Keratinocyte (primary cell): ENCODE data around the gene POLD3. TPM values are rescaled to one million over a fixed set of nuclear protein-coding genes. Genes with fewer than 3 reads are reported as not detected.

ENCODE experiments used
- DNase-seq: peaks from one replicate; pipeline ENCODE4 v3.0.0-alpha.2; 2011; ENCODE audit warnings: low read depth, missing footprints, low spot score
- FAIRE-seq: peaks from 2 replicates; lab custom pipeline; 2011; peaks lifted over from hg19 to GRCh38; lab: Jason Lieb, UNC
- H2AFZ ChIP-seq: 2 replicates; pipeline ENCODE4 v1.6.0; 2012; ENCODE audit warnings: low read length, control low read depth, inconsistent platforms; ENCODE audit not compliant: control insufficient read depth
- H3K27ac ChIP-seq: 2 replicates; pipeline ENCODE4 v1.5.1; 2011; ENCODE audit warnings: low read length; ENCODE audit not compliant: control insufficient read depth, insufficient read depth
- H3K27me3 ChIP-seq: 3 replicates; pipeline ENCODE4 v1.6.0; 2011; ENCODE audit warnings: low read length; ENCODE audit not compliant: control insufficient read depth, insufficient read depth; ENCODE audit errors: extremely low read depth
- H3K36me3 ChIP-seq, 2 experiments: 2 replicates in 1 of 2; 3 replicates in 1 of 2; pipeline ENCODE4 v1.5.1; 2011; ENCODE audit warnings: low read length in 2 of 2, mild to moderate bottlenecking in 1 of 2; ENCODE audit not compliant: control insufficient read depth in 2 of 2, insufficient read depth in 2 of 2; ENCODE audit errors: extremely low read depth in 1 of 2
- H3K4me1 ChIP-seq: 3 replicates; pipeline ENCODE4 v1.5.1; 2011; ENCODE audit warnings: low read length; ENCODE audit not compliant: control insufficient read depth, insufficient read depth; ENCODE audit errors: extremely low read depth
- H3K4me2 ChIP-seq: 3 replicates; pipeline ENCODE4 v1.6.0; 2011; ENCODE audit warnings: low read depth, low read length; ENCODE audit not compliant: control insufficient read depth, insufficient read depth; ENCODE audit errors: extremely low read depth
- H3K4me3 ChIP-seq, 3 experiments: fragments of 200-600 bp in 1 of 3; sonication (generic) in 1 of 3; 2 replicates in 2 of 3; 3 replicates in 1 of 3; pipeline ENCODE4 v1.5.1; 2011 to 2016; ENCODE audit warnings: low read length in 3 of 3, mild to moderate bottlenecking in 3 of 3, control low read depth in 2 of 3, inconsistent platforms in 1 of 3, low read depth in 1 of 3, mixed read lengths in 1 of 3, mixed run types in 1 of 3, moderate library complexity in 1 of 3; ENCODE audit not compliant: control insufficient read depth in 2 of 3, insufficient read depth in 2 of 3; ENCODE audit errors: extremely low read depth in 1 of 3
- H3K79me2 ChIP-seq: 2 replicates; pipeline ENCODE4 v1.6.0; 2012; ENCODE audit warnings: low read length; ENCODE audit not compliant: control insufficient read depth, insufficient read depth
- H3K9ac ChIP-seq: 3 replicates; pipeline ENCODE4 v1.6.0; 2011; ENCODE audit warnings: low read length; ENCODE audit not compliant: control insufficient read depth, insufficient read depth; ENCODE audit errors: extremely low read depth
- H3K9me1 ChIP-seq: 3 replicates; pipeline ENCODE4 v1.6.0; 2011; ENCODE audit warnings: low read length; ENCODE audit not compliant: control insufficient read depth, insufficient read depth; ENCODE audit errors: extremely low read depth
- H3K9me3 ChIP-seq: 2 replicates; pipeline ENCODE4 v1.5.1; 2012; ENCODE audit warnings: low read depth, low read length; ENCODE audit not compliant: control insufficient read depth
- H4K20me1 ChIP-seq: 3 replicates; pipeline ENCODE4 v1.6.0; 2011; ENCODE audit warnings: low read length; ENCODE audit not compliant: control insufficient read depth, insufficient read depth; ENCODE audit errors: extremely low read depth
- EZH2 ChIP-seq: IDR thresholded peaks from one replicate; pipeline ENCODE4 v1.6.1; 2012; ENCODE audit warnings: inconsistent platforms, mild to moderate bottlenecking, low read length, moderate library complexity
- dilution Hi-C: fragments of 300-500 bp; cut with MboI; formaldehyde crosslinking; loops from one replicate; pipeline ENCODE4 v1.7.0; 2020; ENCODE audit warnings: low sequenced_read_pairs; ENCODE audit not compliant: extremely low pct_ligation_motif_present
- polyA plus RNA-seq, 5 experiments: library from polyadenylated mRNA; depleted of rRNA in 3 of 5; stranded (reverse) in 3 of 5; stranded (forward) in 1 of 5; unstranded in 1 of 5; fragments of >200 nt; gene quantifications; 1 replicate in 1 of 5; 2 replicates in 3 of 5; 3 replicates in 1 of 5; pipeline versions ENCODE4 v1.2.1 to v1.2.3, GENCODE V29; 2011 to 2012; ENCODE audit warnings: missing spikeins in 2 of 5, low read depth in 1 of 5, low replicate concordance in 1 of 5
- TF ChIP-seq, protein P1 (sequence below), 3 experiments: IDR thresholded peaks in 1 of 3; conservative IDR thresholded peaks in 1 of 3; optimal IDR thresholded peaks in 1 of 3; 2 replicates in 2 of 3; 3 replicates in 1 of 3; pipeline versions ENCODE3 to v1.5.1; 2011; ENCODE audit warnings: low read length in 3 of 3, mild to moderate bottlenecking in 3 of 3, moderate library complexity in 2 of 3, control low read depth in 1 of 3, inconsistent platforms in 1 of 3; ENCODE audit not compliant: insufficient read depth in 2 of 3; ENCODE audit errors: extremely low read depth in 1 of 3

Gene POLD3
- polyA plus RNA-seq, 1 donor (not counting 4 experiments of a cell fraction or from before 2014, with no cell fraction given) = 16.7 TPM

DNA sequence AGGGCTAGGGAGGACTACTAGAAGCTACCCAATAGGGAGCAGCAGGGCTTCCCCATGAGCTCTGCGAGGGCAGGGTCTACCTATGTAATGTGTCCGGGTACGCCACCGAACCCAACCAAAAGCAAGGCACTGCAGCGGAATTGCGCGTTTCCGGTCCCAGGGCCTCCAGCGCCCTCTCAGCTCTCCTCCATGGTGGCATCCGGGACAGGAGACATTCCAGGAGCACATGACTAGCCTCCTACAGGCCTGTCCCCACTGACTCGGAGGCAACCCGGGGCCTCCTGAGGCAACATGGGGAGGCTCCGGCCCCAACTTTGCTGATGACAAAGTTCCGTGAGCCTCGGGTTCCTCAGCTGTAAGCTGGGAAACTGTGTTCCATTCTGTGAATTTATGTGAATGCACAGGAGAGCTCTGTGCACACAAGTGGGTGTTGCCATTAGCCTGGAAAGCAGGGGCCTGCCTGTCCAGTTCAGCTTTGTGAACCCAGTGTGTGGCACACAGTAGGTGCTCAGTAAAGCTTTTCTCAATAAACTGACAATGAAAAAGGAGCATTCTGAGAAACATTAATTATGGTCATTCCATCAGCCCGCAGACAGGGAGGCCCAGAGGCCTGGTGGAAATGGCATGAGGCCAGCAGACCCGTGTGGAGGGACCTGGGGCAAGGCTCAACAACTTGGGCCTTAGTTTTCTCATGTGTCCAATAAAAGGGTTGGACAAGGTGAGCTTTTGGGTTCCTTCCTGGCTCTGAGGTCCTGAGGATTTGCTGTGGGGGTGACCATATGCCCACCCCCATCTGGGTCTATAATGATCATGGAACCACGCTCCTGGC, 88.5 kb downstream of the POLD3 start:
- H3K79me2 ChIP-seq = no peaks in the 10 kb centered on the region
- peaks cover 12% of the 10 kb centered on the region for H3K27me3 ChIP-seq
- TF ChIP-seq EZH2 = no peak
- TF ChIP-seq, protein P1, sequence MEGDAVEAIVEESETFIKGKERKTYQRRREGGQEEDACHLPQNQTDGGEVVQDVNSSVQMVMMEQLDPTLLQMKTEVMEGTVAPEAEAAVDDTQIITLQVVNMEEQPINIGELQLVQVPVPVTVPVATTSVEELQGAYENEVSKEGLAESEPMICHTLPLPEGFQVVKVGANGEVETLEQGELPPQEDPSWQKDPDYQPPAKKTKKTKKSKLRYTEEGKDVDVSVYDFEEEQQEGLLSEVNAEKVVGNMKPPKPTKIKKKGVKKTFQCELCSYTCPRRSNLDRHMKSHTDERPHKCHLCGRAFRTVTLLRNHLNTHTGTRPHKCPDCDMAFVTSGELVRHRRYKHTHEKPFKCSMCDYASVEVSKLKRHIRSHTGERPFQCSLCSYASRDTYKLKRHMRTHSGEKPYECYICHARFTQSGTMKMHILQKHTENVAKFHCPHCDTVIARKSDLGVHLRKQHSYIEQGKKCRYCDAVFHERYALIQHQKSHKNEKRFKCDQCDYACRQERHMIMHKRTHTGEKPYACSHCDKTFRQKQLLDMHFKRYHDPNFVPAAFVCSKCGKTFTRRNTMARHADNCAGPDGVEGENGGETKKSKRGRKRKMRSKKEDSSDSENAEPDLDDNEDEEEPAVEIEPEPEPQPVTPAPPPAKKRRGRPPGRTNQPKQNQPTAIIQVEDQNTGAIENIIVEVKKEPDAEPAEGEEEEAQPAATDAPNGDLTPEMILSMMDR (optimal IDR thresholded peaks at IDR 0.05 in 1 of 3, IDR thresholded peaks at IDR 0.05 in 1 of 3, conservative IDR thresholded peaks at IDR 0.05 in 1 of 3; ENCODE audit: extremely low read depth in 1 of 3, insufficient read depth in 2 of 3, low read length in 3 of 3) = no peak
- FAIRE-seq = no peak
- no peaks in the 10 kb centered on the region for H3K36me3 ChIP-seq
- DNase-seq = no peak
- H3K9me1 ChIP-seq = no peaks in the 10 kb centered on the region
- H3K9me3 ChIP-seq = no peaks in the 10 kb centered on the region
- dilution Hi-C loops = no loop called here
- H2AFZ ChIP-seq = no peak overlapping the region
- H3K4me3 ChIP-seq = no peak overlapping the region
- H3K4me2 ChIP-seq = no peak overlapping the region
- no peak overlapping the region for H3K27ac ChIP-seq
- no peak overlapping the region for H3K9ac ChIP-seq
- no peaks in the 10 kb centered on the region for H4K20me1 ChIP-seq
- no peaks in the 10 kb centered on the region for H3K4me1 ChIP-seq

DNA sequence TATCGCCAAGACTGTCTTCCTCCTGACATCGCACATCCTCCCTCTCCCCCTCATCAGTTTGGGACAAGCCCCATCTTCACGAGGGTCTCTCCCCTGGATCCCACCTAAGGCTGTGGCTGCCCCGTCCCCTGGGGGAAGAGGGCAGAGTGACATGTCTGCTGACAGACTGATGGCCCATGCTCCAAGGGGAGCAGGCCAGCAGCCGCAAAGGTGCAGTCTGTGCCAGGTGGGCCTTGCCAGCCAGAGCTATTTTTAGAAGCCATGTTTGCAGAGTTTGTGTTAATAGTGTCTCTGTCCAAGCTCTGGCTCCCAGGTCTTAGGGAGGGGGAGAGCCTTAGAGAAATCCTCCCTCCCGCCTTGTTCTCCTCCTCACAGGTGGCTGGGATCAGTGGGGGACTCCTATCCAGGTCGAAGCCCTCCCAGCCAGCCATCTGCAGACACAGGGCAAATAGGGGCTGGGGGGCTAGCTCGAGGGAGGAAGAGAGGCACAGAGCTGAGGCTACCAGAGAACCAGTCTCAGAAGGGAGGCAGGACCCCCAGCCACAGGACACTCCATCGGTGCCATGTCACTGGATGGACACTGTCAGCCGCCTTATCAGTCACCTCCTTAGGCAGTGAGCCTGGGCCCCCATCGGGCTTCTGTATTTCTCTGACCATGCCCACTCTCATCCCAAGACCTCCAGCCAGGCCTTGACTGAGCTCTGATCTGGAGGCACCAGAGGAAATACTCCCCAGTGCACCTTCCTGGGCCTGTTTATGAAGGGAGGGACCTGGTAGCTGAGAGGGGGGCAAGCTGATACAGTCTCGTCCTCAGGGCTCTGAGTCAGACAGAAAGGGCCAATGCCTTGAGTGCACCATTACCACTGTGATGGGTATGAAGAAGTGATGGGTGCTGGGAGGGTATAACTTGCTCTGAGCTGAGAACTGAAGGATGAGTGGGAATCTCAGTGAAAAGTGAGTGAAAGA, 89.6 kb downstream of the POLD3 start:
- Histone ChIP-seq H3K4me3 (no peak overlapping the region), H3K4me1 (no peaks in the 10 kb centered on the region), H3K4me2 (no peak overlapping the region), H3K27me3 (peaks cover 12% of the 10 kb centered on the region), H4K20me1 (no peaks in the 10 kb centered on the region), H3K9me1 (no peaks in the 10 kb centered on the region), H3K36me3 (no peaks in the 10 kb centered on the region), H2AFZ (no peak overlapping the region), H3K27ac (no peak overlapping the region), H3K9me3 (no peaks in the 10 kb centered on the region), H3K9ac (no peak overlapping the region), H3K79me2 (no peaks in the 10 kb centered on the region)
- DNase-seq = no peak
- TF ChIP-seq, protein P1 (optimal IDR thresholded peaks at IDR 0.05 in 1 of 3, IDR thresholded peaks at IDR 0.05 in 1 of 3, conservative IDR thresholded peaks at IDR 0.05 in 1 of 3; ENCODE audit: extremely low read depth in 1 of 3, insufficient read depth in 2 of 3, low read length in 3 of 3) = no peak
- TF ChIP-seq EZH2 = no peak
- FAIRE-seq = no peak
- dilution Hi-C loops = no loop called here
